Vagina (tissue), 2 donors: Measurements from ENCODE around the gene ITGA11. TPM values are rescaled to one million over a fixed set of nuclear protein-coding genes. Genes with fewer than 3 reads are reported as not detected.

Experiments used
- DNase-seq, 2 donors: peaks; one replicate each; pipeline ENCODE4 v3.0.0-alpha.2; 2017; ENCODE audit errors: extremely low spot score in 2 of 2
- H3K27ac ChIP-seq: fragments of 200-600 bp; sonication (generic); one replicate; pipeline ENCODE4 v1.5.1; 2019
- H3K27me3 ChIP-seq: fragments of 200-600 bp; sonication (generic); one replicate; pipeline ENCODE4 v1.5.1; 2019
- H3K36me3 ChIP-seq, 2 donors: fragments of 200-600 bp; sonication (generic); one replicate each; pipeline ENCODE4 v1.5.1; 2017 to 2019
- H3K4me1 ChIP-seq: fragments of 200-600 bp; sonication (generic); one replicate; pipeline ENCODE4 v1.5.1; 2019
- H3K4me3 ChIP-seq, 2 donors: fragments of 200-600 bp; sonication (generic); 1 replicate in 1 of 2; 2 replicates in 1 of 2; pipeline ENCODE4 v1.5.1; 2016 to 2019
- H3K9me3 ChIP-seq: fragments of 200-600 bp; sonication (generic); one replicate; pipeline ENCODE4 v1.5.1; 2019
- POLR2A ChIP-seq, 2 donors: fragments of 450-650 bp; IDR thresholded peaks; one replicate each; pipeline ENCODE4 v1.6.1; 2017; ENCODE audit warnings: antibody characterized with exemption in 2 of 2, mild to moderate bottlenecking in 2 of 2, moderate library complexity in 2 of 2
- POLR2AphosphoS5 ChIP-seq, 2 donors: sonication (generic); formaldehyde crosslinking; IDR thresholded peaks; one replicate each; pipeline ENCODE4 v1.9.0; 2017; ENCODE audit warnings: antibody characterized with exemption in 2 of 2, mild to moderate bottlenecking in 2 of 2, low read depth in 1 of 2; ENCODE audit not compliant: insufficient read depth in 1 of 2
- intact Hi-C: fragments of 100-400 bp; cut with DNase I; formaldehyde crosslinking; loops from one replicate; pipeline ENCODE4 v1.15.1; 2023
- total RNA-seq: library from RNA; depleted of rRNA; stranded (reverse); fragments of >200 nt; gene quantifications from one replicate; pipeline ENCODE4 v1.2.3, GENCODE V29; 2016
- TF ChIP-seq, protein P1 (sequence below), 3 experiments: fragments of 450-650 bp in 2 of 3; fragments of 200-600 bp in 1 of 3; sonication (generic) in 1 of 3; IDR thresholded peaks; one replicate each; pipeline ENCODE4 v1.5.1; 2017 to 2019; ENCODE audit warnings: antibody characterized with exemption in 3 of 3, mild to moderate bottlenecking in 2 of 3, moderate library complexity in 2 of 3

The ITGA11 gene
- total RNA-seq, 1 donor from 2014 or later = 15.5 TPM

- Histone ChIP-seq H3K36me3 (no peaks in the 10 kb centered on the region), H3K4me3 (no peak overlapping the region), H3K27me3 (no peaks in the 10 kb centered on the region), H3K4me1 (peaks cover 27% of the 10 kb centered on the region), H3K27ac (peak overlapping the region; percentile 53), H3K9me3 (no peaks in the 10 kb centered on the region)
- DNase-seq = no peak
- no peak for TF ChIP-seq POLR2AphosphoS5 (IDR thresholded peaks at IDR 0.05; ENCODE audit: insufficient read depth in 1 of 2, low read depth in 1 of 2)
- TF ChIP-seq POLR2A (IDR thresholded peaks at IDR 0.05) = no peak
- TF ChIP-seq, protein P1, sequence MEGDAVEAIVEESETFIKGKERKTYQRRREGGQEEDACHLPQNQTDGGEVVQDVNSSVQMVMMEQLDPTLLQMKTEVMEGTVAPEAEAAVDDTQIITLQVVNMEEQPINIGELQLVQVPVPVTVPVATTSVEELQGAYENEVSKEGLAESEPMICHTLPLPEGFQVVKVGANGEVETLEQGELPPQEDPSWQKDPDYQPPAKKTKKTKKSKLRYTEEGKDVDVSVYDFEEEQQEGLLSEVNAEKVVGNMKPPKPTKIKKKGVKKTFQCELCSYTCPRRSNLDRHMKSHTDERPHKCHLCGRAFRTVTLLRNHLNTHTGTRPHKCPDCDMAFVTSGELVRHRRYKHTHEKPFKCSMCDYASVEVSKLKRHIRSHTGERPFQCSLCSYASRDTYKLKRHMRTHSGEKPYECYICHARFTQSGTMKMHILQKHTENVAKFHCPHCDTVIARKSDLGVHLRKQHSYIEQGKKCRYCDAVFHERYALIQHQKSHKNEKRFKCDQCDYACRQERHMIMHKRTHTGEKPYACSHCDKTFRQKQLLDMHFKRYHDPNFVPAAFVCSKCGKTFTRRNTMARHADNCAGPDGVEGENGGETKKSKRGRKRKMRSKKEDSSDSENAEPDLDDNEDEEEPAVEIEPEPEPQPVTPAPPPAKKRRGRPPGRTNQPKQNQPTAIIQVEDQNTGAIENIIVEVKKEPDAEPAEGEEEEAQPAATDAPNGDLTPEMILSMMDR (IDR thresholded peaks at IDR 0.05) = no peak
- intact Hi-C loops = no loop called here
Measured at GRCh38 chr15:68341760-68342725, 89.9 kb downstream of the ITGA11 start.

GRCh38 chr15:68340726-68341671, 91.0 kb downstream of the ITGA11 start:
- DNase-seq = no peak
- Histone ChIP-seq H3K4me3 (no peak overlapping the region), H3K36me3 (no peaks in the 10 kb centered on the region), H3K9me3 (no peaks in the 10 kb centered on the region), H3K27me3 (no peaks in the 10 kb centered on the region), H3K27ac (peak overlapping the region; percentile 53), H3K4me1 (peaks cover 27% of the 10 kb centered on the region)
- intact Hi-C loops = no loop called here
- TF ChIP-seq, protein P1 (IDR thresholded peaks at IDR 0.05) = no peak
- TF ChIP-seq POLR2A (IDR thresholded peaks at IDR 0.05) (no peak), POLR2AphosphoS5 (IDR thresholded peaks at IDR 0.05; ENCODE audit: insufficient read depth in 1 of 2, low read depth in 1 of 2) (no peak)

GRCh38 chr15:68339481-68339880, 92.5 kb downstream of the ITGA11 start:
- peaks cover 42% of the 10 kb centered on the region for H3K4me1 ChIP-seq
- TF ChIP-seq POLR2A (IDR thresholded peaks at IDR 0.05) (no peak), POLR2AphosphoS5 (IDR thresholded peaks at IDR 0.05; ENCODE audit: insufficient read depth in 1 of 2, low read depth in 1 of 2) (no peak)
- TF ChIP-seq, protein P1 (IDR thresholded peaks at IDR 0.05) = no peak
- no peaks in the 10 kb centered on the region for H3K27me3 ChIP-seq
- H3K36me3 ChIP-seq = no peaks in the 10 kb centered on the region
- no peak overlapping the region for H3K4me3 ChIP-seq
- H3K27ac ChIP-seq = no peak overlapping the region
- H3K9me3 ChIP-seq = no peaks in the 10 kb centered on the region
- no peak for DNase-seq
- intact Hi-C loops = no loop called here

- intact Hi-C loops = no loop called here
- Histone ChIP-seq H3K4me1 (peaks cover 51% of the 10 kb centered on the region), H3K4me3 (no peak overlapping the region), H3K36me3 (no peaks in the 10 kb centered on the region), H3K27me3 (no peaks in the 10 kb centered on the region), H3K9me3 (no peaks in the 10 kb centered on the region), H3K27ac (no peak overlapping the region)
- no peak for DNase-seq
- TF ChIP-seq POLR2A (IDR thresholded peaks at IDR 0.05) (no peak), POLR2AphosphoS5 (IDR thresholded peaks at IDR 0.05; ENCODE audit: insufficient read depth in 1 of 2, low read depth in 1 of 2) (no peak)
- TF ChIP-seq, protein P1 (IDR thresholded peaks at IDR 0.05) = no peak
Measured at GRCh38 chr15:68337826-68338225, 94.1 kb downstream of the ITGA11 start.
